H1 (cell line): ENCODE data around the gene SYNPR. TPM values are rescaled to one million over a fixed set of nuclear protein-coding genes. Genes with fewer than 3 reads are reported as not detected.

Source experiments
- CTCF ChIA-PET: fragments of 300-600 bp; sonication (Branson Sonifier 250); formaldehyde crosslinking; loops from one replicate; lab custom pipeline; 2021; ENCODE audit not compliant: partially characterized antibody; lab: Charles Lee
- POLR2A ChIA-PET: fragments of 300-600 bp; sonication (Branson Sonifier 250); formaldehyde crosslinking; loops from one replicate; lab custom pipeline; 2021; ENCODE audit warnings: inconsistent platforms; ENCODE audit not compliant: partially characterized antibody; lab: Charles Lee
- DNase-seq, 2 experiments: peaks; one replicate each; pipeline versions ENCODE4 v3.0.0 to v3.0.0-alpha.2; 2010 to 2022; ENCODE audit warnings: low spot score in 2 of 2, low read depth in 1 of 2, mixed read lengths in 1 of 2
- FAIRE-seq: peaks from 2 replicates; lab custom pipeline; 2011; peaks lifted over from hg19 to GRCh38; lab: Jason Lieb, UNC
- H2AFZ ChIP-seq: 2 replicates; pipeline ENCODE4 v1.8.1; 2012; ENCODE audit warnings: low read length, inconsistent platforms
- H2AK5ac ChIP-seq: 2 replicates; pipeline ENCODE4 v1.6.1; 2013; ENCODE audit warnings: low read depth, low read length
- H2BK120ac ChIP-seq: replicated peaks from 2 replicates; pipeline ENCODE3; 2013; ENCODE audit warnings: low read depth, low read length, inconsistent platforms
- H2BK12ac ChIP-seq: 2 replicates; pipeline ENCODE4 v1.6.1; 2013; ENCODE audit warnings: low read depth, low read length
- H2BK15ac ChIP-seq: 2 replicates; pipeline ENCODE4 v1.6.1; 2013; ENCODE audit warnings: low read length
- H2BK20ac ChIP-seq: 2 replicates; pipeline ENCODE4 v1.6.1; 2013; ENCODE audit warnings: low read length
- H2BK5ac ChIP-seq: 2 replicates; pipeline ENCODE4 v1.6.1; 2013; ENCODE audit warnings: low read depth, low read length
- H3K14ac ChIP-seq: 2 replicates; pipeline ENCODE4 v1.6.1; 2013; ENCODE audit warnings: inconsistent platforms; ENCODE audit not compliant: insufficient read length
- H3K18ac ChIP-seq: 2 replicates; pipeline ENCODE4 v1.6.1; 2013; ENCODE audit warnings: low read length; ENCODE audit errors: extremely low read depth
- H3K23ac ChIP-seq: 2 replicates; pipeline ENCODE4 v1.6.1; 2013; ENCODE audit warnings: inconsistent platforms; ENCODE audit not compliant: insufficient read length
- H3K23me2 ChIP-seq: 2 replicates; pipeline ENCODE4 v1.6.1; 2013; ENCODE audit warnings: low read depth, low read length
- H3K27ac ChIP-seq: 2 replicates; pipeline ENCODE4 v1.6.1; 2011; ENCODE audit warnings: low read depth, low read length, inconsistent platforms
- H3K27me3 ChIP-seq, 4 experiments: replicated peaks in 1 of 4; 1 replicate in 1 of 4; 2 replicates in 3 of 4; pipeline versions ENCODE4 v1.6.1 to v1.8.1; 2011 to 2013; ENCODE audit warnings: low read length in 3 of 4, mild to moderate bottlenecking in 3 of 4, inconsistent platforms in 2 of 4, mixed read lengths in 2 of 4, moderate library complexity in 1 of 4; ENCODE audit not compliant: control insufficient read depth in 3 of 4, insufficient read depth in 3 of 4; ENCODE audit errors: extremely low read depth in 1 of 4
- H3K36me3 ChIP-seq, 4 experiments: 2 replicates each; pipeline versions ENCODE4 v1.6.1 to v1.8.1; 2011 to 2013; ENCODE audit warnings: mild to moderate bottlenecking in 4 of 4, low read length in 3 of 4, moderate library complexity in 2 of 4, control low read depth in 1 of 4, inconsistent platforms in 1 of 4; ENCODE audit not compliant: insufficient read depth in 4 of 4, control insufficient read depth in 2 of 4
- H3K4ac ChIP-seq: replicated peaks from 2 replicates; pipeline ENCODE3; 2013; ENCODE audit warnings: low read length, low read depth, mixed read lengths, inconsistent platforms; ENCODE audit not compliant: insufficient read length
- H3K4me1 ChIP-seq, 4 experiments: replicated peaks in 1 of 4; 1 replicate in 1 of 4; 2 replicates in 3 of 4; pipeline versions ENCODE4 v1.6.1 to v1.8.1; 2011 to 2013; ENCODE audit warnings: low read length in 3 of 4, inconsistent platforms in 2 of 4, mixed read lengths in 1 of 4; ENCODE audit not compliant: insufficient read depth in 4 of 4, control insufficient read depth in 3 of 4
- H3K4me2 ChIP-seq, 2 experiments: 2 replicates each; pipeline versions ENCODE4 v1.6.1 to v1.8.1; 2011 to 2013; ENCODE audit warnings: low read depth in 2 of 2, low read length in 2 of 2, control low read depth in 1 of 2, inconsistent platforms in 1 of 2, mild to moderate bottlenecking in 1 of 2; ENCODE audit not compliant: insufficient read depth in 1 of 2
- H3K4me3 ChIP-seq, 4 experiments: fragments of 200-600, 300-600 bp in 1 of 4; sonication (generic), shearing (Covaris generic), sonication (Bioruptor Twin) in 1 of 4; 2 replicates each; pipeline versions ENCODE4 v1.5.1 to v1.8.1; 2011 to 2016; ENCODE audit warnings: low read length in 4 of 4, low read depth in 3 of 4, control low read depth in 2 of 4, inconsistent platforms in 2 of 4, mild to moderate bottlenecking in 2 of 4, mixed read lengths in 1 of 4, moderate library complexity in 1 of 4; ENCODE audit not compliant: insufficient read depth in 2 of 4; ENCODE audit errors: extremely low read depth in 1 of 4
- H3K56ac ChIP-seq: replicated peaks from 2 replicates; pipeline ENCODE3; 2013; ENCODE audit warnings: low read depth, mild to moderate bottlenecking, mixed read lengths, low read length, inconsistent platforms; ENCODE audit not compliant: insufficient read length
- H3K79me1 ChIP-seq: 2 replicates; pipeline ENCODE4 v1.6.1; 2013; ENCODE audit warnings: low read depth, low read length, control low read depth
- H3K79me2 ChIP-seq, 2 experiments: 2 replicates each; pipeline versions ENCODE4 v1.6.1 to v1.8.1; 2012 to 2013; ENCODE audit warnings: low read length in 2 of 2, mild to moderate bottlenecking in 2 of 2, inconsistent platforms in 1 of 2; ENCODE audit not compliant: insufficient read depth in 2 of 2, control insufficient read depth in 1 of 2
- H3K9ac ChIP-seq, 4 experiments: replicated peaks in 1 of 4; 1 replicate in 1 of 4; 2 replicates in 3 of 4; pipeline versions ENCODE4 v1.6.1 to v1.8.1; 2011 to 2013; ENCODE audit warnings: low read depth in 3 of 4, low read length in 3 of 4, control low read depth in 2 of 4, mild to moderate bottlenecking in 2 of 4, moderate library complexity in 2 of 4, inconsistent platforms in 1 of 4; ENCODE audit errors: extremely low read depth in 1 of 4
- H3K9me3 ChIP-seq, 2 experiments: 2 replicates each; pipeline versions ENCODE4 v1.6.1 to v1.8.1; 2012 to 2013; ENCODE audit warnings: mild to moderate bottlenecking in 2 of 2, moderate library complexity in 2 of 2, control low read depth in 1 of 2, inconsistent platforms in 1 of 2, low read depth in 1 of 2, low read length in 1 of 2, mixed read lengths in 1 of 2; ENCODE audit not compliant: insufficient read depth in 2 of 2
- H4K20me1 ChIP-seq, 2 experiments: replicated peaks in 1 of 2; 2 replicates each; pipeline versions ENCODE3 to v1.8.1; 2011 to 2013; ENCODE audit warnings: inconsistent platforms in 2 of 2, low read length in 2 of 2, mild to moderate bottlenecking in 1 of 2; ENCODE audit not compliant: insufficient read depth in 2 of 2, control insufficient read depth in 1 of 2
- H4K5ac ChIP-seq: 2 replicates; pipeline ENCODE4 v1.6.1; 2013; ENCODE audit warnings: low read length, low read depth, mixed read lengths, inconsistent platforms; ENCODE audit not compliant: insufficient read length
- H4K8ac ChIP-seq: 2 replicates; pipeline ENCODE4 v1.8.0; 2013; ENCODE audit warnings: mild to moderate bottlenecking, moderate library complexity, low read length, inconsistent platforms; ENCODE audit not compliant: insufficient read depth; ENCODE audit errors: extremely low read depth
- H4K91ac ChIP-seq: replicated peaks from 2 replicates; pipeline ENCODE3; 2013; ENCODE audit warnings: low read length, mixed read lengths, inconsistent platforms; ENCODE audit not compliant: insufficient read length
- CTBP2 ChIP-seq: IDR thresholded peaks from 2 replicates; pipeline ENCODE4 v1.7.0; 2011; ENCODE audit warnings: borderline replicate concordance, mild to moderate bottlenecking, moderate library complexity, mixed read lengths, low read length; ENCODE audit not compliant: insufficient read depth, insufficient read length
- EGR1 ChIP-seq: IDR thresholded peaks from 2 replicates; pipeline ENCODE4 v1.6.1; 2011; ENCODE audit warnings: low read depth, low read length, borderline replicate concordance
- HDAC6 ChIP-seq: IDR thresholded peaks from one replicate; pipeline ENCODE4 v1.7.1; 2012; ENCODE audit warnings: low read depth, mild to moderate bottlenecking, inconsistent platforms, low read length, moderate library complexity
- KDM1A ChIP-seq: fragments of 200-600, 300-600 bp; sonication (generic); IDR thresholded peaks from 2 replicates; pipeline ENCODE4 v1.7.1; 2016; ENCODE audit warnings: mild to moderate bottlenecking, low read length, borderline replicate concordance
- KDM5A ChIP-seq: fragments of 200-600 bp; IDR thresholded peaks from 2 replicates; pipeline ENCODE4 v1.7.1; 2012; ENCODE audit warnings: mild to moderate bottlenecking, low read length, inconsistent platforms, mixed read lengths
- MAX ChIP-seq: IDR thresholded peaks from 2 replicates; pipeline ENCODE4 v1.6.1; 2012; ENCODE audit warnings: inconsistent platforms
- SAP30 ChIP-seq: fragments of 300-600 bp; sonication (generic); IDR thresholded peaks from 2 replicates; pipeline ENCODE4 v1.7.1; 2012; ENCODE audit warnings: low read length, moderate library complexity, mild to moderate bottlenecking, inconsistent platforms; ENCODE audit not compliant: insufficient read depth, insufficient replicate concordance
- TBP ChIP-seq: IDR thresholded peaks from 2 replicates; pipeline ENCODE4 v1.6.1; 2011; ENCODE audit warnings: low read depth, low read length, improper control_type of control experiment
- TEAD4 ChIP-seq: IDR thresholded peaks from 2 replicates; pipeline ENCODE4 v1.6.1; 2012; ENCODE audit warnings: low read depth, low read length, inconsistent platforms, mixed read lengths
- YY1 ChIP-seq: IDR thresholded peaks from 2 replicates; pipeline ENCODE4 v1.6.1; 2011; ENCODE audit warnings: low read depth, mild to moderate bottlenecking, low read length
- WGBS, 2 experiments: shearing (Covaris generic) in 1 of 2; methylation state at CpG; one replicate each; pipeline versions ENCODE4 v1.1.6 to v1.1.7; 2013 to 2015; ENCODE audit warnings: low lambda C conversion rate in 2 of 2, mixed read lengths in 2 of 2, inconsistent platforms in 1 of 2, low coverage in 1 of 2, missing lambda C conversion rate in 1 of 2; ENCODE audit not compliant: insufficient replicate concordance in 2 of 2, insufficient coverage in 1 of 2, insufficient read length in 1 of 2; ENCODE audit errors: extremely low coverage in 1 of 2, missing lambda C conversion rate in 1 of 2; 5-methylcytosine and 5-hydroxymethylcytosine counted together
- polyA plus RNA-seq, 7 experiments: library from polyadenylated mRNA; depleted of rRNA in 3 of 7; stranded (reverse) in 5 of 7; unstranded in 2 of 7; fragments of >200 nt in 5 of 7; fragments of 200-250 nt in 2 of 7; gene quantifications; 1 replicate in 5 of 7; 2 replicates in 1 of 7; 4 replicates in 1 of 7; pipeline versions ENCODE4 v1.2.1 to v1.2.3, GENCODE V29; 2011 to 2013; ENCODE audit warnings: missing spikeins in 2 of 7, mixed read lengths in 2 of 7
- total RNA-seq: library from RNA; stranded (reverse); fragmentation: NEBNext Ultra II Directional; extraction: Animal tissue kit (Norgen Biotek cat#: 25700); gene quantifications from 2 replicates; pipeline ENCODE4 v1.2.1, GENCODE V29; 2021
- TF ChIP-seq, protein P1 (sequence below): IDR thresholded peaks from 2 replicates; pipeline ENCODE4 v1.6.1; 2011; ENCODE audit warnings: low read length, improper control_type of control experiment

Gene SYNPR
- total and polyA plus RNA-seq, 2 of the 8 experiments (the other 6 are each of a cell fraction or from before 2014, with no cell fraction given): 0.39 to 0.99 TPM

GRCh38 chr3:63450023-63450422, 171.9 kb downstream of the SYNPR start:
- Histone ChIP-seq H3K4me2 (no peak overlapping the region), H2BK15ac (no peak overlapping the region), H4K20me1 (no peaks in the 10 kb centered on the region), H2AK5ac (no peak overlapping the region), H2BK5ac (no peak overlapping the region), H2BK120ac (no peak overlapping the region), H3K27me3 (no peaks in the 10 kb centered on the region), H3K4me3 (no peak overlapping the region), H3K4me1 (peaks cover 0 to 6% (median 2%) of the 10 kb centered on the region in 4 experiments; a peak in 3 of 7 replicates), H3K14ac (no peak overlapping the region), H4K8ac (no peak overlapping the region), H3K79me2 (no peaks in the 10 kb centered on the region), H3K18ac (no peak overlapping the region), H3K4ac (no peak overlapping the region), H3K23me2 (no peaks in the 10 kb centered on the region), H2BK12ac (no peak overlapping the region), H3K56ac (no peak overlapping the region), H3K9me3 (no peaks in the 10 kb centered on the region), H4K5ac (no peak overlapping the region), H3K27ac (no peak overlapping the region), H4K91ac (no peak overlapping the region), H2BK20ac (no peak overlapping the region), H3K36me3 (no peaks in the 10 kb centered on the region), H3K79me1 (no peaks in the 10 kb centered on the region), H2AFZ (no peak overlapping the region), H3K9ac (no peak overlapping the region), H3K23ac (no peak overlapping the region)
- DNase-seq: no peak
- CTCF ChIA-PET: interaction anchor here (0.7 to 2.0 kb wide), 13 partner anchors 12 to 368 kb away, joined by 3 to 6 read pairs (median 4); no protein-coding TSS in a partner anchor
- WGBS, 2 experiments: 92% methylated on average over 3 of the region's 3 CpGs; no CpG with 5 or more reads in 1 of the 2 experiments
- no peak for FAIRE-seq
- POLR2A ChIA-PET: no interaction called here
- TF ChIP-seq SAP30 (no peak), TEAD4 (no peak), MAX (no peak), TBP (no peak), CTBP2 (no peak), HDAC6 (no peak), KDM5A (no peak), KDM1A (no peak), YY1 (no peak), EGR1 (no peak)
- TF ChIP-seq, protein P1, sequence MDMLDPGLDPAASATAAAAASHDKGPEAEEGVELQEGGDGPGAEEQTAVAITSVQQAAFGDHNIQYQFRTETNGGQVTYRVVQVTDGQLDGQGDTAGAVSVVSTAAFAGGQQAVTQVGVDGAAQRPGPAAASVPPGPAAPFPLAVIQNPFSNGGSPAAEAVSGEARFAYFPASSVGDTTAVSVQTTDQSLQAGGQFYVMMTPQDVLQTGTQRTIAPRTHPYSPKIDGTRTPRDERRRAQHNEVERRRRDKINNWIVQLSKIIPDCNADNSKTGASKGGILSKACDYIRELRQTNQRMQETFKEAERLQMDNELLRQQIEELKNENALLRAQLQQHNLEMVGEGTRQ: no peak
